ENCODE results near the gene MED13L.

DNA sequence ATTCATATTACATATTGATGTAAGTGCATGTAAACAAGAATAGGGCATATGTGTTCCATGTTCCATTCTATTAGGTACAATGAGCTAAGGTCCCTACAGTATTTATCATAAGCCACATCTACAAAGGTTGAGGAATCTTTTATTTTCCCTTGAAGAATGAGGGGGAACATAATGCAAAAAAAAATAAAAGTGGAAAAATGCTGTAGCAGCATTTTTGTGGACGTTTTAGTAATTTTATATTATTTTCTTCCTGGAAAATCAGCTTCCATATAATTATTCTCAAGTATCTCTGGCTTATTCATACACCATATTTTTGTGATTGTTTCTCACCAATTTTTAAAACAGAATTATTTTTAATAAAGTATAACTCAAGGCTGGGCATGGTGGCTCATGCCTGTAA lies 148.7 kb downstream of the MED13L start:
- TF ChIP-seq CTCF (conservative IDR thresholded peaks at IDR 0.05; ENCODE audit: low read depth, low read length) (no peak), EZH2 (IDR thresholded peaks at IDR 0.05; ENCODE audit: borderline replicate concordance, low read depth, low read length, poor library complexity, severe bottlenecking) (no peak)

All from A673 (cell line).